HG02938 (cell line): Measurements from ENCODE around the gene C1QB.

Experiments
- ATAC-seq: cut with Tn5 transposase; IDR thresholded peaks from one replicate; pipeline ENCODE4 v1.9.1; 2021; ENCODE audit warnings: mild to moderate bottlenecking, moderate library complexity; ENCODE audit not compliant: unreplicated experiment

The C1QB gene

GRCh38 chr1:22633697-22634463 lies 19.2 kb upstream of the C1QB start:
- no peak for ATAC-seq

GRCh38 chr1:22635436-22635835 lies 17.6 kb upstream of the C1QB start:
- ATAC-seq: no peak

- no peak for ATAC-seq
Measured at GRCh38 chr1:22636353-22636752, 16.7 kb upstream of the C1QB start, which contains the start of gene C1QA. Gene C1QA (plus strand): TSS chr1:22636628. CDS start chr1:22637617, 989 bp downstream.

GRCh38 chr1:22636927-22637326 lies 16.1 kb upstream of the C1QB start:
- ATAC-seq: no peak

GRCh38 chr1:22637907-22638445 lies 15.1 kb upstream of the C1QB start:
- ATAC-seq: no peak

- no peak for ATAC-seq
Measured at GRCh38 chr1:22638476-22639234, 14.4 kb upstream of the C1QB start.

- ATAC-seq: no peak
Measured at GRCh38 chr1:22639286-22639685, 13.8 kb upstream of the C1QB start.

- no peak for ATAC-seq
Measured at GRCh38 chr1:22641247-22641646, 11.8 kb upstream of the C1QB start.

- ATAC-seq: no peak
Measured at GRCh38 chr1:22641906-22642636, 11.0 kb upstream of the C1QB start.

- no peak for ATAC-seq
Measured at GRCh38 chr1:22643381-22643780, 9.7 kb upstream of the C1QB start, which contains the start of gene C1QC. Gene C1QC (plus strand): TSS chr1:22643633. CDS start chr1:22644024, 391 bp downstream.

GRCh38 chr1:22643928-22644327 lies 9.1 kb upstream of the C1QB start:
- ATAC-seq: no peak

- ATAC-seq: no peak
Measured at GRCh38 chr1:22645931-22646330, 7.1 kb upstream of the C1QB start.

- ATAC-seq: no peak
Measured at GRCh38 chr1:22646384-22646783, 6.7 kb upstream of the C1QB start.

GRCh38 chr1:22650089-22650693 lies 2.8 kb upstream of the C1QB start:
- ATAC-seq: no peak

- no peak for ATAC-seq
Measured at GRCh38 chr1:22651941-22652856, 837 bp upstream of the C1QB start.

- ATAC-seq: no peak
Measured at GRCh38 chr1:22654692-22655091, 1.7 kb downstream of the C1QB start.

GRCh38 chr1:22658385-22659163 lies 5.5 kb downstream of the C1QB start:
- no peak for ATAC-seq

GRCh38 chr1:22660716-22661241 lies 7.7 kb downstream of the C1QB start:
- ATAC-seq: no peak

GRCh38 chr1:22661880-22662279 lies 8.8 kb downstream of the C1QB start:
- no peak for ATAC-seq
